SK-N-SH (cell line): ENCODE data around the gene ATP5F1A. TPM values are rescaled to one million over a fixed set of nuclear protein-coding genes. Genes with fewer than 3 reads are reported as not detected.

Experiments used
- CTCF ChIA-PET: fragments of 300-600, 350-600 bp; formaldehyde crosslinking; extraction: SDS; loops from one replicate; lab custom pipeline; 2021; lab: Yijun Ruan, JAX
- POLR2A ChIA-PET: fragments of 350-600 bp; sonication (Branson Sonifier 250); formaldehyde crosslinking; extraction: SDS; loops from one replicate; lab custom pipeline; 2020; ENCODE audit warnings: antibody characterized with exemption, inconsistent platforms; lab: Yijun Ruan, JAX
- DNase-seq: peaks from one replicate; pipeline ENCODE4 v3.0.0; 2012
- H2AFZ ChIP-seq: fragments of 200-600 bp; sonication (generic); 2 replicates; pipeline ENCODE4 v1.8.1; 2016; ENCODE audit warnings: antibody characterized with exemption, mild to moderate bottlenecking, low read depth
- H3F3A ChIP-seq: fragments of 200-600 bp; sonication (generic); replicated peaks from 2 replicates; pipeline ENCODE3; 2016; ENCODE audit warnings: antibody characterized with exemption, mild to moderate bottlenecking; ENCODE audit not compliant: insufficient read depth
- H3K27ac ChIP-seq, 2 experiments: fragments of 200-500 bp in 1 of 2; fragments of 200-600 bp in 1 of 2; sonication (Bioruptor generic) in 1 of 2; sonication (generic), shearing (Covaris generic) in 1 of 2; 2 replicates each; pipeline versions ENCODE4 v1.5.1 to v1.6.1; 2014 to 2016; ENCODE audit warnings: low read depth in 2 of 2, inconsistent platforms in 1 of 2, low read length in 1 of 2, mild to moderate bottlenecking in 1 of 2, mixed read lengths in 1 of 2
- H3K27me3 ChIP-seq: fragments of 200-600 bp; sonication (generic), shearing (Covaris generic); 2 replicates; pipeline ENCODE4 v1.6.1; 2016; ENCODE audit warnings: mixed run types; ENCODE audit not compliant: insufficient read depth
- H3K36me3 ChIP-seq, 2 experiments: fragments of 200-500 bp in 1 of 2; fragments of 200-600 bp in 1 of 2; sonication (Bioruptor generic) in 1 of 2; sonication (generic) in 1 of 2; replicated peaks in 1 of 2; 2 replicates each; pipeline versions ENCODE3 to v1.5.1; 2014 to 2016; ENCODE audit warnings: low read length in 1 of 2, mild to moderate bottlenecking in 1 of 2; ENCODE audit not compliant: insufficient read depth in 2 of 2, control insufficient read depth in 1 of 2
- H3K4me1 ChIP-seq, 2 experiments: fragments of 200-500 bp in 1 of 2; fragments of 200-600 bp in 1 of 2; sonication (Bioruptor generic) in 1 of 2; sonication (generic), shearing (Covaris generic) in 1 of 2; 2 replicates each; pipeline versions ENCODE4 v1.5.1 to v1.6.1; 2014 to 2016; ENCODE audit warnings: low read depth in 1 of 2, low read length in 1 of 2, mixed run types in 1 of 2; ENCODE audit not compliant: insufficient read depth in 2 of 2, control insufficient read depth in 1 of 2
- H3K4me2 ChIP-seq: fragments of 200-600 bp; sonication (generic), shearing (Covaris generic); 2 replicates; pipeline ENCODE4 v1.6.1; 2017; ENCODE audit warnings: mixed run types
- H3K4me3 ChIP-seq, 2 experiments: fragments of 200-500 bp in 1 of 2; fragments of 200-600 bp in 1 of 2; sonication (Bioruptor generic) in 1 of 2; sonication (generic), shearing (Covaris generic) in 1 of 2; 2 replicates each; pipeline versions ENCODE4 v1.5.1 to v1.8.1; 2014 to 2016; ENCODE audit warnings: low read depth in 2 of 2, inconsistent platforms in 1 of 2, low read length in 1 of 2, mild to moderate bottlenecking in 1 of 2, mixed read lengths in 1 of 2, moderate library complexity in 1 of 2
- H3K79me2 ChIP-seq: fragments of 200-600 bp; sonication (generic); 2 replicates; pipeline ENCODE4 v1.8.1; 2017; ENCODE audit warnings: mild to moderate bottlenecking; ENCODE audit not compliant: insufficient read depth
- H3K9ac ChIP-seq: fragments of 200-600 bp; sonication (generic); 2 replicates; pipeline ENCODE4 v1.6.1; 2017; ENCODE audit warnings: mixed run types
- H3K9me2 ChIP-seq: fragments of 200-600 bp; sonication (generic); 2 replicates; pipeline ENCODE4 v1.6.1; 2017; ENCODE audit warnings: mixed run types
- H3K9me3 ChIP-seq: fragments of 200-600 bp; sonication (generic); 2 replicates; pipeline ENCODE4 v1.6.1; 2017; ENCODE audit warnings: mixed run types, mild to moderate bottlenecking, moderate library complexity
- H4K20me1 ChIP-seq: fragments of 200-600 bp; sonication (generic); 2 replicates; pipeline ENCODE4 v1.6.1; 2017; ENCODE audit warnings: mild to moderate bottlenecking, mixed run types; ENCODE audit not compliant: insufficient read depth
- FOXM1 ChIP-seq: IDR thresholded peaks from 2 replicates; pipeline ENCODE4 v1.4.0; 2012; ENCODE audit warnings: low read depth, mild to moderate bottlenecking
- MEF2A ChIP-seq: IDR thresholded peaks from 2 replicates; pipeline ENCODE4 v1.4.0; 2012; ENCODE audit warnings: low read depth, borderline replicate concordance
- MXI1 ChIP-seq: IDR thresholded peaks from 2 replicates; pipeline ENCODE4 v1.6.1; 2012; ENCODE audit warnings: mild to moderate bottlenecking, low read depth, low read length, improper control_type of control experiment
- NFIC ChIP-seq: IDR thresholded peaks from 2 replicates; pipeline ENCODE4 v1.4.0; 2012; ENCODE audit warnings: borderline replicate concordance
- PBX3 ChIP-seq: IDR thresholded peaks from 2 replicates; pipeline ENCODE4; 2012
- RAD21 ChIP-seq: IDR thresholded peaks from 2 replicates; pipeline ENCODE4 v1.6.1; 2012; ENCODE audit warnings: mild to moderate bottlenecking, low read length
- REST ChIP-seq: IDR thresholded peaks from 2 replicates; pipeline ENCODE4 v1.6.1; 2012; ENCODE audit warnings: mild to moderate bottlenecking, low read depth, low read length, moderate library complexity
- SMC3 ChIP-seq: IDR thresholded peaks from 2 replicates; pipeline ENCODE4 v1.6.1; 2012; ENCODE audit warnings: low read depth, low read length, improper control_type of control experiment
- TCF12 ChIP-seq: IDR thresholded peaks from 2 replicates; pipeline ENCODE4 v1.4.0; 2012
- YY1 ChIP-seq: IDR thresholded peaks from 2 replicates; pipeline ENCODE4 v1.4.0; 2012; ENCODE audit warnings: low read depth, mild to moderate bottlenecking
- WGBS: methylation state at CpG from one replicate; pipeline ENCODE4 v1.1.6; 2017; ENCODE audit warnings: low lambda C conversion rate; 5-methylcytosine and 5-hydroxymethylcytosine counted together
- polyA plus RNA-seq, 3 experiments: library from polyadenylated mRNA; depleted of rRNA; stranded (reverse); fragments of >200 nt; gene quantifications; 2 replicates each; pipeline ENCODE4 v1.2.3, GENCODE V29; 2012
- TF ChIP-seq, protein P1 (sequence below): fragments of 150-350 bp; IDR thresholded peaks from 2 replicates; pipeline ENCODE4 v1.6.1; 2016; ENCODE audit warnings: mild to moderate bottlenecking, low read depth, low read length
- TF ChIP-seq, protein P2 (sequence below): fragments of 150-350 bp; IDR thresholded peaks from 2 replicates; pipeline ENCODE4 v1.6.1; 2017; ENCODE audit warnings: antibody characterized with exemption, low read length, low read depth, borderline replicate concordance

ATP5F1A gene
- polyA plus RNA-seq, 1 of the 3 experiments (the other 2 are of a cell fraction): 610 TPM

DNA sequence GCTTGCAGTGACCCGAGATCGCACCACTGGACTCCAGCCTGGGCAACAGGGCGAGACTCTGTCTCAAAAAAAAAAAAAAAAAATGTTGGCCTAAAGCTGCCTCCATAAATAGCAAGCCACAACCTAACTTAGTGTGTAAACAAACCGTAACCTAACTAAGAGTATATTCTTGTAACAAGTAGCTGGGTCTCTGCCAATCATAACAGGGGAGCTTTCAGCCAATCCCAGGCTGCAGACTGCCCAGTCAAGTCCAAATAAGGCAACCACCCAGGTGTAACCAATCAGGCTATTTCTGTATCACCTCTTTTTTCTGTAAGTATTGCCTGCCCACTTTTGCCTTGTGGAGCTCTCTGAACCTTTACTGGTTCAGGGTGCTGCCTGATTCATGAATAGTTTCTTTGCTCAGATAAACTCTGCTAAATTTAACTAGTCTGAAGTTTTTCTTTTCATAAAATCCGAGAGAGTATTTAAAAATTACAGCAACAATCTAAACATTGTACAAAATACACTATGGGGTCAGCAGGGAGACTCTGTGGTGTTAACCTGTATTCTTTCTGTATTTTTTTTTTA lies 30.6 kb downstream of the ATP5F1A start (continued):
- TF ChIP-seq RAD21 (no peak), MEF2A (no peak), FOXM1 (no peak)

DNA sequence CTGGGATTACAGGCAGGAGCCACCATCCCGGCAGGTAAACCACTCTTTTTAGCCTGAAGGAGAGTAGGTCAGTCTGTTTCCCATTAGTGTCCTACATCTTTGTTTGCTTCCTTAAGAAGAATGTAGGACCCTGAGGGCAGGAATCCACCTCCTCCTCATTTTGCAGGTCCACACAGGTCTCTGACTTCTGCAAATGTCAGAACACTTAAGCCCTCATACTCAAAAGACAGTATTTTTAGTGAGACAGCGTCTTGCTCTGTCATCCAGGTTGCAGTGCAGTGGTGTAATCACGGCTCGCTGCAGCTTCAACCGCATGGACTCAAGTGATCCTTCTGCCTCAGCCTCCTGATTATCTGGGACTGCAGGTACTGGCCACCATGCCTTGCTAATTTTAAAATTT lies 35.3 kb downstream of the ATP5F1A start:
- Histone ChIP-seq H3F3A (no peaks in the 10 kb centered on the region), H3K9me3 (no peaks in the 10 kb centered on the region), H3K4me1 (no peaks in the 10 kb centered on the region), H3K4me3 (no peak overlapping the region), H3K27ac (no peak overlapping the region), H2AFZ (no peak overlapping the region), H3K79me2 (0 out of 2 replicates have a peak, but pooled peaks cover 5% of the 10 kb centered on the region), H3K4me2 (no peak overlapping the region), H3K9ac (no peak overlapping the region), H3K36me3 (no peaks in the 10 kb centered on the region), H3K27me3 (no peaks in the 10 kb centered on the region), H3K9me2 (no peaks in the 10 kb centered on the region), H4K20me1 (no peaks in the 10 kb centered on the region)
- DNase-seq: no peak
- WGBS: 89% methylated on average over 5 of the region's 5 CpGs
- TF ChIP-seq MXI1: no peak
- no peak for TF ChIP-seq YY1
- no peak for TF ChIP-seq TCF12
- no peak for TF ChIP-seq FOXM1
- TF ChIP-seq, protein P1, sequence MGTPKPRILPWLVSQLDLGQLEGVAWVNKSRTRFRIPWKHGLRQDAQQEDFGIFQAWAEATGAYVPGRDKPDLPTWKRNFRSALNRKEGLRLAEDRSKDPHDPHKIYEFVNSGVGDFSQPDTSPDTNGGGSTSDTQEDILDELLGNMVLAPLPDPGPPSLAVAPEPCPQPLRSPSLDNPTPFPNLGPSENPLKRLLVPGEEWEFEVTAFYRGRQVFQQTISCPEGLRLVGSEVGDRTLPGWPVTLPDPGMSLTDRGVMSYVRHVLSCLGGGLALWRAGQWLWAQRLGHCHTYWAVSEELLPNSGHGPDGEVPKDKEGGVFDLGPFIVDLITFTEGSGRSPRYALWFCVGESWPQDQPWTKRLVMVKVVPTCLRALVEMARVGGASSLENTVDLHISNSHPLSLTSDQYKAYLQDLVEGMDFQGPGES: no peak
- ChIA-PET POLR2A (no interaction called here), CTCF (interaction anchor here (1.4 kb wide), 1 partner anchor 11 kb away, joined by 7 read pairs; no protein-coding TSS in a partner anchor)

GRCh38 chr18:46061796-46062195 lies 36.3 kb downstream of the ATP5F1A start:
- H3K36me3 ChIP-seq: no peaks in the 10 kb centered on the region
- 88% methylated on average over 1 of the region's 1 CpG for WGBS
- no peak overlapping the region for H3K4me3 ChIP-seq
- H3F3A ChIP-seq: no peaks in the 10 kb centered on the region
- ChIA-PET POLR2A (no interaction called here), CTCF (interaction anchor here (0.7 to 2.4 kb wide), 2 partner anchors 12 to 303 kb away, joined by 3 to 17 read pairs; no protein-coding TSS in a partner anchor)
- TF ChIP-seq SMC3 (no peak), REST (no peak), NFIC (no peak), PBX3 (no peak)
- TF ChIP-seq, protein P1: no peak
- TF ChIP-seq, protein P2, sequence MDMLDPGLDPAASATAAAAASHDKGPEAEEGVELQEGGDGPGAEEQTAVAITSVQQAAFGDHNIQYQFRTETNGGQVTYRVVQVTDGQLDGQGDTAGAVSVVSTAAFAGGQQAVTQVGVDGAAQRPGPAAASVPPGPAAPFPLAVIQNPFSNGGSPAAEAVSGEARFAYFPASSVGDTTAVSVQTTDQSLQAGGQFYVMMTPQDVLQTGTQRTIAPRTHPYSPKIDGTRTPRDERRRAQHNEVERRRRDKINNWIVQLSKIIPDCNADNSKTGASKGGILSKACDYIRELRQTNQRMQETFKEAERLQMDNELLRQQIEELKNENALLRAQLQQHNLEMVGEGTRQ: no peak
- H3K9ac ChIP-seq: no peak overlapping the region
- no peak overlapping the region for H3K4me2 ChIP-seq
- no peaks in the 10 kb centered on the region for H3K9me2 ChIP-seq
- no peaks in the 10 kb centered on the region for H3K9me3 ChIP-seq
- no peaks in the 10 kb centered on the region for H3K27me3 ChIP-seq
- H2AFZ ChIP-seq: no peak overlapping the region
- 0 out of 2 replicates have a peak, but pooled peaks cover 5% of the 10 kb centered on the region for H3K79me2 ChIP-seq
- no peaks in the 10 kb centered on the region for H3K4me1 ChIP-seq
- H4K20me1 ChIP-seq: no peaks in the 10 kb centered on the region
- no peak overlapping the region for H3K27ac ChIP-seq
- no peak for DNase-seq
